ENCODE data around the gene TMCO4.

Gene TMCO4

GRCh38 chr1:19689085-19689757 lies 110.5 kb downstream of the TMCO4 start:
- Histone ChIP-seq H3F3A (ENCODE audit: low read depth) (no peaks in the 10 kb centered on the region), H3K36me3 (ENCODE audit: insufficient read depth, low read length) (no peaks in the 10 kb centered on the region), H3K9ac (ENCODE audit: low read depth, low read length, poor library complexity, severe bottlenecking) (no peak overlapping the region), H3K4me2 (ENCODE audit: low read depth, low read length, poor library complexity, severe bottlenecking) (no peak overlapping the region), H3K4me1 (ENCODE audit: insufficient read depth, low read length, poor library complexity, severe bottlenecking) (no peaks in the 10 kb centered on the region), H3K9me2 (replicated peaks; ENCODE audit: low read depth, low read length) (no peaks in the 10 kb centered on the region), H2AFZ (ENCODE audit: low read length) (no peak overlapping the region), H3K27me3 (ENCODE audit: insufficient read depth, low read length, poor library complexity, severe bottlenecking) (no peaks in the 10 kb centered on the region), H3K9me3 (ENCODE audit: insufficient read depth, low read depth, low read length) (peaks cover 12% of the 10 kb centered on the region; the same call in 1 of the 2 replicates), H3K79me2 (ENCODE audit: insufficient read depth, low read length) (no peaks in the 10 kb centered on the region), H4K20me1 (ENCODE audit: insufficient read depth, low read length, poor library complexity, severe bottlenecking) (no peaks in the 10 kb centered on the region), H3K4me3 (ENCODE audit: low read length, poor library complexity, severe bottlenecking) (no peak overlapping the region)
- no peak for TF ChIP-seq EZH2phosphoT487 (IDR thresholded peaks at IDR 0.05; ENCODE audit: borderline replicate concordance)

DNA sequence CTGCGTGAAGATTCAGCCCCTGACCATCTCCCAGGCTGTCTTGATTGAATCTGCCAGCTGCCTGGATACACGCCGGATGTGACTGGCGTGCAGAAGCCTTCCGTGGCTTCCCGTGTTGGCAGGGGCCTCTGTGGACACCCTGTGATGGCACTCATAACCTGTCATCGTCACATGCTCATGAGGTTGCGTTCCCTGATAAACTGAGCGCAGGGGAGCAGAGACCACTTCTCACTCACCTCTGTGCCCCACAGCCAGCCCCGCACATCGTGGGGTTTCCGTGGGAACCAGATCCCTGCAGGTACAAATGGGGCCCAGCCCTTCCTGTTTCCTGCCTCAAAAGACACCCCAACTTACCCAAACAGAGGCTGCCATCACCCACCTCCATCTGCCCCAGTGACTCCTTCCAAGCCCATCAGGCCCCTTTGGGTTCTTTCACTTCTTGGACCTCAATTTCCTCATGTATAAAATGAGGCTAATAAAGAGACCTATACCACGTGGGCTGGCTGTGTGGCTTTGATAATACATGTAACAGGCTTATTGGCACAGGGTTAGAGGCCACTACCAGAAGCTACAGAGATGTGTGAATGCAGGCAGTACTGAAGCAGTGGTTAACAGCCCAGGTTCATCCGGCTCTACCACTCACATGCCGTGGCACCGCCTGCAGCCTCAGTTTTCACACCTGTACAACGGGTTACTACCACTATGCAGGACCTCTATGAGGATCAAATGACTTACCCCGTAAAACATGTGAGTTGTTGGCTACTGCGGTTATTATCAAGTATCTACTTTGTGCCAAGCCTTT lies 111.5 kb downstream of the TMCO4 start:
- peaks cover 12% of the 10 kb centered on the region; the same call in 1 of the 2 replicates for H3K9me3 ChIP-seq (ENCODE audit: insufficient read depth, low read depth, low read length)
- no peak overlapping the region for H2AFZ ChIP-seq (ENCODE audit: low read length)
- no peaks in the 10 kb centered on the region for H3K79me2 ChIP-seq (ENCODE audit: insufficient read depth, low read length)
- no peak overlapping the region for H3K9ac ChIP-seq (ENCODE audit: low read depth, low read length, poor library complexity, severe bottlenecking)
- H3K9me2 ChIP-seq (replicated peaks; ENCODE audit: low read depth, low read length) = no peaks in the 10 kb centered on the region
- no peak for TF ChIP-seq EZH2phosphoT487 (IDR thresholded peaks at IDR 0.05; ENCODE audit: borderline replicate concordance)
- no peak for TF ChIP-seq CTCF (conservative IDR thresholded peaks at IDR 0.05; ENCODE audit: low read length)
- no peaks in the 10 kb centered on the region for H3K4me1 ChIP-seq (ENCODE audit: insufficient read depth, low read length, poor library complexity, severe bottlenecking)
- no peaks in the 10 kb centered on the region for H3K36me3 ChIP-seq (ENCODE audit: insufficient read depth, low read length)
- H3K4me2 ChIP-seq (ENCODE audit: low read depth, low read length, poor library complexity, severe bottlenecking) = no peak overlapping the region
- H3F3A ChIP-seq (ENCODE audit: low read depth) = no peaks in the 10 kb centered on the region
- H3K27me3 ChIP-seq (ENCODE audit: insufficient read depth, low read length, poor library complexity, severe bottlenecking) = no peaks in the 10 kb centered on the region
- H4K20me1 ChIP-seq (ENCODE audit: insufficient read depth, low read length, poor library complexity, severe bottlenecking) = no peaks in the 10 kb centered on the region
- no peak overlapping the region for H3K4me3 ChIP-seq (ENCODE audit: low read length, poor library complexity, severe bottlenecking)

DNA sequence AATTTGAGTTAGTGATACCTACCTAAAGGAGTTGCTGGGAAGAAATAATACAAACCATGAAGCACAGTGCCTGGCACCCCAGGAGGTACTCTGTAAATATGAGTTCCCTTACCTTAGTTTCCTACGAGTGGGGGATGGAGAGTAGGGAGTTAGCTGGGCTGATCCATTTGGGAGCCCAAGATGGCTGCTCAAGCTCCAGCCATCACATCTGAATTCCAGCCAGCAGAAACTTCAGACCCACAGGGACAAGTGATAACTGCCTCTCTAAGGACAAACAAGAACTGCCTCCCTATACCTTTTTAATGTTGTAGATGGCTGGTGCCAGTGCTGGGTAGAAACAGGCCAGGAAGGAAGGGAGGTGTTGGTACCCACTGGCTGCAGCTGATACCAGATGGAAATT lies 112.3 kb downstream of the TMCO4 start:
- Histone ChIP-seq H3K4me1 (ENCODE audit: insufficient read depth, low read length, poor library complexity, severe bottlenecking) (no peaks in the 10 kb centered on the region), H3K9me2 (replicated peaks; ENCODE audit: low read depth, low read length) (no peaks in the 10 kb centered on the region), H2AFZ (ENCODE audit: low read length) (no peak overlapping the region), H3K79me2 (ENCODE audit: insufficient read depth, low read length) (no peaks in the 10 kb centered on the region), H3K36me3 (ENCODE audit: insufficient read depth, low read length) (no peaks in the 10 kb centered on the region), H4K20me1 (ENCODE audit: insufficient read depth, low read length, poor library complexity, severe bottlenecking) (no peaks in the 10 kb centered on the region), H3K9ac (ENCODE audit: low read depth, low read length, poor library complexity, severe bottlenecking) (no peak overlapping the region), H3F3A (ENCODE audit: low read depth) (no peaks in the 10 kb centered on the region), H3K9me3 (ENCODE audit: insufficient read depth, low read depth, low read length) (peaks cover 12% of the 10 kb centered on the region; the same call in 1 of the 2 replicates), H3K4me2 (ENCODE audit: low read depth, low read length, poor library complexity, severe bottlenecking) (no peak overlapping the region), H3K27me3 (ENCODE audit: insufficient read depth, low read length, poor library complexity, severe bottlenecking) (no peaks in the 10 kb centered on the region), H3K4me3 (ENCODE audit: low read length, poor library complexity, severe bottlenecking) (no peak overlapping the region)
- TF ChIP-seq EZH2phosphoT487 (IDR thresholded peaks at IDR 0.05; ENCODE audit: borderline replicate concordance) (no peak), CTCF (conservative IDR thresholded peaks at IDR 0.05; ENCODE audit: low read length) (no peak)
